Mesenteric fat pad (tissue), 1 donor: Measurements from ENCODE around the gene DGAT2L6. TPM values are rescaled to one million over a fixed set of nuclear protein-coding genes. Genes with fewer than 3 reads are reported as not detected.

Experiments used
- total RNA-seq: library from RNA; stranded (reverse); fragmentation: NEBNext Ultra II Directional; extraction: Animal tissue kit (Norgen Biotek cat#: 25700); gene quantifications from one replicate; pipeline ENCODE4 v1.2.1, GENCODE V29; 2021
- donor health status: DM: yes; HTN: yes; CAD: no.

DGAT2L6 gene
- total RNA-seq, 1 donor from 2014 or later = not detected

Other genes starting within 250 kb of the DGAT2L6 start
- not detected for gene AWAT2, start 127.5 kb upstream of the DGAT2L6 start, total RNA-seq
- not detected for gene OTUD6A, start 115.0 kb upstream of the DGAT2L6 start, total RNA-seq
- 30.4 TPM for gene IGBP1, start 44.0 kb upstream of the DGAT2L6 start, total RNA-seq
- not detected for gene AWAT1, start 57.2 kb downstream of the DGAT2L6 start, total RNA-seq
- 0.42 TPM for gene P2RY4, start 82.7 kb downstream of the DGAT2L6 start, total RNA-seq
- gene ARR3, start 90.9 kb downstream of the DGAT2L6 start, total RNA-seq = not detected
- gene RAB41, start 104.7 kb downstream of the DGAT2L6 start, total RNA-seq = not detected
- gene PDZD11, start 112.4 kb downstream of the DGAT2L6 start, total RNA-seq = 31.1 TPM
- 0.13 TPM for gene KIF4A, start 112.6 kb downstream of the DGAT2L6 start, total RNA-seq
- not detected for gene GDPD2, start 245.8 kb downstream of the DGAT2L6 start, total RNA-seq